ENCODE measurements around the gene CHMP4B. TPM values are rescaled to one million over a fixed set of nuclear protein-coding genes. Genes with fewer than 3 reads are reported as not detected.

Gene CHMP4B
- total RNA-seq, 1 donor from 2014 or later: 137 TPM

DNA sequence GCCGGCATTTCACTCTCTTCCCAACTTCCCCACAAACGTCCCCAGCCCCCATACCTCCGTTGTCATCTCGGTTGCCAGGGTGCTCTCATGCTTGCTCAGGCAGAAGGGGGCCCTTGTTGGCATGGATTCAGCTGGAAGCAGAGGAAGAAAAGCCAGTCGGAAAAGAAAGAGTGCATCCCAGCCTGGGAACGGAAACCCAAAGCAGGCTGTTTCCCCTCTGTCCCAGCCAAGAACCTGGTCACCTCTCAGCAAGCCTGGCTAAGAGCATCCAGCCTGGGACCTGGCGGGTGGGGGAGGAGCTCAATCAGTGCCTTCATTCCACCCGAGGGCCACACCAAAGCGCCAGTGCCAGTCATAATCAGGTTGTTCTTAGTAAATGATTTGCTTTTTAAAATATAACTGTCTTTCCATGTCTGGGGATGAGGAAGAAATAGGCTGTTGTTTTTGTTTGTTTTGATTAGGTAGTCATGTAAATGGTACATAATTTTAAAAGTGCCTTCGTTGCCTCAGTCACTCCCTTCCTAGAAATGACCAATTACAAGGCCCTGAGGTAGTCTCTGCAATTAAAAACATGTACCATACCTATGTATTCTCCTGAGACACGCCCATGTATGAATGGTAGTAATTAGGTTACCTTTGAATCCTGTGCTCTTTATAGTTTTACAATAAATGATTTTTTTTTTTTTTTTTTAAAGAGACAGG lies 21.1 kb downstream of the CHMP4B start:
- TF ChIP-seq CTCF (IDR thresholded peaks at IDR 0.05; ENCODE audit: unreplicated experiment): no peak
- H3K9me3 Mint-ChIP-seq (ENCODE audit: low read depth): peaks cover 5% of the 10 kb centered on the region
- H3K36me3 Mint-ChIP-seq (ENCODE audit: insufficient read depth): peaks cover 21% of the 10 kb centered on the region
- H3K4me3 Mint-ChIP-seq (ENCODE audit: low read depth): no peak overlapping the region
- no peak for DNase-seq (ENCODE audit: low spot score, unreplicated experiment)
- H3K27me3 Mint-ChIP-seq: no peaks in the 10 kb centered on the region
- H3K4me1 Mint-ChIP-seq (ENCODE audit: low read depth): peaks cover 60% of the 10 kb centered on the region
- no peak overlapping the region for H3K27ac Mint-ChIP-seq

DNA sequence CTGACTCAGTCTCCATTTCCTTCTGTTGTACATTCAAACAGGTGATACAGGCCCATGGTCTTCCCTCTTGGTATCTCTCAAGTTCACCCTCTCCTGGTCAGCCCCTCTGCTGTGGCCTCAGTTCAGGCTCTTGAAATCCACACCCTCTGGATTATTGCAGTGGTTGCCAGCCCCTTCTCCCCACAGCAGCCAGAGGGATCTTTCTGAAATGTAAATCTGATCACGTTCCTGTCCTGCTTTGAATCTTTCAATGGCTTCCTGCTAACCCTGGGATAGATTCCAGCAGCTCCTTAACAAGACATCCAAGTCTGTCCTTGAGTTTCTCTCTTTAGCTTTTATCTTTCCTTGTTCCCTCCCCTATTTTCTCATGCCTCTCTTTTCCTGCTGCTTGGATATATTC lies 22.2 kb downstream of the CHMP4B start:
- Mint-ChIP-seq H3K4me3 (ENCODE audit: low read depth) (no peak overlapping the region), H3K27ac (peak overlapping the region; percentile 86), H3K4me1 (ENCODE audit: low read depth) (peaks cover 58% of the 10 kb centered on the region), H3K9me3 (ENCODE audit: low read depth) (peaks cover 5% of the 10 kb centered on the region), H3K27me3 (no peaks in the 10 kb centered on the region), H3K36me3 (ENCODE audit: insufficient read depth) (peaks cover 21% of the 10 kb centered on the region)
- no peak for DNase-seq (ENCODE audit: low spot score, unreplicated experiment)
- no peak for TF ChIP-seq CTCF (IDR thresholded peaks at IDR 0.05; ENCODE audit: unreplicated experiment)

- Mint-ChIP-seq H3K27me3 (no peaks in the 10 kb centered on the region), H3K4me1 (ENCODE audit: low read depth) (peaks cover 45% of the 10 kb centered on the region), H3K9me3 (ENCODE audit: low read depth) (peaks cover 5% of the 10 kb centered on the region), H3K27ac (no peak overlapping the region), H3K4me3 (ENCODE audit: low read depth) (no peak overlapping the region), H3K36me3 (ENCODE audit: insufficient read depth) (peaks cover 19% of the 10 kb centered on the region)
- no peak for DNase-seq (ENCODE audit: low spot score, unreplicated experiment)
- TF ChIP-seq CTCF (IDR thresholded peaks at IDR 0.05; ENCODE audit: unreplicated experiment): no peak
Observed at GRCh38 chr20:33835615-33836172, 24.5 kb downstream of the CHMP4B start.

DNA sequence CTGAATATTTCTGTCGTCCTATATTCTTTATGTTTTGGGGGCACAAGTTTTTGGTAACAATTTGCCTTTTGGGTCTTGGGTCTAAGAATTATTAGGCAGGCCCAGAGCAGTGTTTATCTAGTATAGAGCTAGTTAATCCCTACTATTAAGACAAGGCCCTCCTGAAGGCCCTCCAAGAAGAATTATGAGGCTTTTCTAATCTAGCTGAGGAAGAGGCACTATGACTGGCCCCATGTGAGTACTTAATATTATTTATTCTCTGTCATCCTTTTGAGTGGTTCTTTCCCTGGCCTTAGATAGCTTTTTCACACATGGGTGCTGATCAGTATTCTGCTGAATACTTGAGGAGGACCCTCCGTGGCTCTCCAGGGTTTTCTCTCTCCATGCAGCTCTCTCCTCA lies 25.1 kb downstream of the CHMP4B start:
- Mint-ChIP-seq H3K27me3 (no peaks in the 10 kb centered on the region), H3K27ac (no peak overlapping the region), H3K4me1 (ENCODE audit: low read depth) (peaks cover 51% of the 10 kb centered on the region), H3K4me3 (ENCODE audit: low read depth) (no peak overlapping the region), H3K9me3 (ENCODE audit: low read depth) (peaks cover 5% of the 10 kb centered on the region), H3K36me3 (ENCODE audit: insufficient read depth) (peaks cover 19% of the 10 kb centered on the region)
- no peak for DNase-seq (ENCODE audit: low spot score, unreplicated experiment)
- TF ChIP-seq CTCF (IDR thresholded peaks at IDR 0.05; ENCODE audit: unreplicated experiment): no peak

DNA sequence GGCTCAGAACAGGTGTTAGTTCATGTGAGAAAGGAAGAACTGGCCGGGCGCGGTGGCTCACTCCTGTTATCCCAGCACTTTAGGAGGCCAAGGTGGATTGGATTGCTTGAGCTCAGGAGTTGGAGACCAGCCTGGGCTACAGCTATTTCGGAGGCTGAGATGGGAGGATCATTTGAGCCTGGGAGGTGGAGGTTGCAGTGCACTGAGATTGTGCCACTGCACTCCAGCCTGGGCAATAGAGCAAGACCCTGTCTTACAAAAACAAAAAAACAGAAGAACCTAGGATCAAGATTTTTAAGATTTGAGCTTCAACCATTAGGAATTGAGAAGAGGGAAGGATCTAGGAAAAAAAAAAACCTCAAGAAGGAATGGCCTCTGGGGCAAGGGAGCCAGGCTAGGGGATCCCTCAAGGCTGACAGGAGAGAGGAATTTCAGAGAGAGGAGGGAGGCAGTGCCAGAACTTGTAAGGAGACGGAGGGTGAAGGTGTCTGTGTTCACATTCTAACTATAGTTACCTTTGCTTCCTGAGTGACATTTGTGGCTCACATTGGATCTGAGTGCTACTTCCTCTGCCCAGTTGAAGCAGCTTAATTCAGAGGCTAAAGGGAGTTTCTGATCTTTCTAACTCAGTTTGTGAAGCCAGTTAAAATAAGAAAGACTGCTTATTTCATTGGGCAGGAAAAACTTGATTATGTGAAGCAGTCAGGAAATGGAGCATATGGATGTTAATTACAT lies 26.1 kb downstream of the CHMP4B start:
- no peak for DNase-seq (ENCODE audit: low spot score, unreplicated experiment)
- no peak for TF ChIP-seq CTCF (IDR thresholded peaks at IDR 0.05; ENCODE audit: unreplicated experiment)
- Mint-ChIP-seq H3K4me3 (ENCODE audit: low read depth) (no peak overlapping the region), H3K27ac (peak overlapping the region; percentile 68), H3K9me3 (ENCODE audit: low read depth) (peaks cover 5% of the 10 kb centered on the region), H3K36me3 (ENCODE audit: insufficient read depth) (peaks cover 18% of the 10 kb centered on the region), H3K27me3 (no peaks in the 10 kb centered on the region), H3K4me1 (ENCODE audit: low read depth) (peaks cover 53% of the 10 kb centered on the region)
